H1 (cell line): ENCODE data around the gene KRTCAP2.

Source experiments
- CHD2 ChIP-seq: IDR thresholded peaks from 2 replicates; pipeline ENCODE4 v1.6.1; 2012; ENCODE audit warnings: low read length, improper control_type of control experiment
- CTCF ChIP-seq, 3 experiments: IDR thresholded peaks; 1 replicate in 2 of 3; 2 replicates in 1 of 3; pipeline versions ENCODE4 v1.5.1 to v1.6.1; 2011; ENCODE audit warnings: low read length in 3 of 3, mild to moderate bottlenecking in 3 of 3, inconsistent platforms in 2 of 3, low read depth in 1 of 3, moderate library complexity in 1 of 3; ENCODE audit not compliant: insufficient read depth in 1 of 3; ENCODE audit errors: control extremely low read depth in 1 of 3
- EZH2 ChIP-seq: fragments of 200-600 bp; sonication (generic); IDR thresholded peaks from 2 replicates; pipeline ENCODE4 v1.7.1; 2012; ENCODE audit warnings: low read depth, mild to moderate bottlenecking, moderate library complexity, low read length, inconsistent platforms; ENCODE audit not compliant: severe bottlenecking
- JUND ChIP-seq: IDR thresholded peaks from 2 replicates; pipeline ENCODE4 v1.6.1; 2011; ENCODE audit warnings: mild to moderate bottlenecking, improper control_type of control experiment, low read length
- KDM1A ChIP-seq: fragments of 200-600, 300-600 bp; sonication (generic); IDR thresholded peaks from 2 replicates; pipeline ENCODE4 v1.7.1; 2016; ENCODE audit warnings: mild to moderate bottlenecking, low read length, borderline replicate concordance
- POU5F1 ChIP-seq: IDR thresholded peaks from 2 replicates; pipeline ENCODE4 v1.6.1; 2011; ENCODE audit warnings: low read depth, mild to moderate bottlenecking, low read length, moderate library complexity
- RAD21 ChIP-seq, 2 experiments: IDR thresholded peaks in 1 of 2; conservative IDR thresholded peaks in 1 of 2; 2 replicates each; pipeline ENCODE4 v1.6.1; 2011; ENCODE audit warnings: low read depth in 2 of 2, low read length in 2 of 2, improper control_type of control experiment in 1 of 2, inconsistent platforms in 1 of 2, mild to moderate bottlenecking in 1 of 2, moderate library complexity in 1 of 2
- SIRT6 ChIP-seq: IDR thresholded peaks from one replicate; pipeline ENCODE4 v1.7.1; 2012; ENCODE audit warnings: low read length, inconsistent platforms
- SIX5 ChIP-seq: IDR thresholded peaks from 2 replicates; pipeline ENCODE4 v1.6.1; 2011; ENCODE audit warnings: mild to moderate bottlenecking, low read depth, low read length

DNA sequence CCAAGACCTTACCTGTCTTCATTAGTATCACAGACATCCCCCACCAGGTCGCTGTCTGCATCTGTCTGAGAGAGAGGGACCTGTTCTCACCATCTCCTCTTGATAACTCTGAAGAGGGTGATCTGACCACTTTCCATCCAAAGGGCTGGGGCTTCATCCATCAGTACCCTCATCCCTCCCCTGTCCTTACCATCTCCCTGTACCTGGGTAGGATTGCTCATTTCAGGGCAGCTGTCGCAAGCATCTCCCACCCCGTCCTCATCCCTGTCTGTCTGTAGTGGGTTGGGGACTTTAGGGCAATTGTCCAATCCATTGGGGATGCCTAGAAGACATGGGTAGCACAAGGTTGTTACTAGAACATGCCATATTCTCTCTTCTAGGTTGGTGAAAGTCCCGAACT lies 26.7 kb upstream of the KRTCAP2 start:
- TF ChIP-seq CTCF (IDR thresholded peaks at IDR 0.05; ENCODE audit: control extremely low read depth in 1 of 3, insufficient read depth in 1 of 3, low read depth in 1 of 3, low read length in 3 of 3) = no peak
- no peak for TF ChIP-seq POU5F1
- TF ChIP-seq EZH2 = no peak
- TF ChIP-seq KDM1A = no peak
- no peak for TF ChIP-seq SIX5
- no peak for TF ChIP-seq RAD21 (IDR thresholded peaks at IDR 0.05 in 1 of 2, conservative IDR thresholded peaks at IDR 0.05 in 1 of 2; ENCODE audit: low read depth in 2 of 2, low read length in 2 of 2)
- TF ChIP-seq JUND = no peak
- TF ChIP-seq SIRT6 = no peak
- TF ChIP-seq CHD2 = no peak
